ENCODE data around the gene ATF1. TPM values are rescaled to one million over a fixed set of nuclear protein-coding genes. Genes with fewer than 3 reads are reported as not detected.

ATF1 gene
- polyA plus RNA-seq, 6 donors from 2014 or later: 33.5 to 66.1 (median 45.2) TPM

DNA sequence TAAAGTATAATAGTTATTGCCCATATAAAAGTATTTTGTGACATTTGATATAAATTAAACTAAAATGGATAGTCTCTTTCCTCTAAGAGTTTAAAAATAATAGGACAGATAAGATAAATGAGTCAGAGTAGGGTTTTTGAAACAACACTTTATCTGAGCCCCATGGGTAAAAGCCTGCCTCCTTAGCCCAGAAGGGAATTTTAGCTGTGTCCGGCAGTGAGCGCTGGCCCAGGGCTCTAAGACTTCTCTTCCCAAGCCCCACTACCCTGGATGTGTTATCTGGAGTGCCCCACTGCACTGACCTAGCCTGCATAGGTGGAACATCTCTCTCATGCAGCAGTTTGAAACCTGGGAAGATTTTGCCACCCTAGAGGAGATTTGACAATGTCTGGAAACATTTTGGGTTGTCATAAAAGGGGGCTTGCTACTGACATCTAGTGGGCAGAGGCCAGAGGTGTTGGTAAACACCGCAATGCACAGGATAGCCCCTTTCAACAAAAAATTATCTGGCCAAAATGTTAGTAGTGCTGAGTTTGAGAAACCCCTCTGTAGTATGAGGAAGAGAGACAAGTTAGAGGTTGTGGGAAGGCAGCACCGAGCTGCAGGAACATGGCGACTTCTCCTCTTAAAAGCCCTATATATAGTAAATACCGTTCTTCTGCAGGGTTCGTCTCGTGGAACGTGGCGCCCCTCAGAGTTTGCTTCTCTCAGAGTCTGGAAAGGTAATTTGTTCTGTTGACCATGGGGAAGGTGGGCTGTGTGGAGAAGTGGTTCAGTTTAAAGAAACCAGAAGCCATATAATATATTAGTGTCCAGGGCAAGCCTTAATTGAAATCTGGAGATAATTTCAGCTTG, 29.3 kb upstream of the ATF1 start:
- Mint-ChIP-seq H3K27me3 (no peaks in the 10 kb centered on the region), H3K27ac (peak overlapping the region in 4 of 6 donors; percentile 30 to 53 (median 44)), H3K4me3 (peak overlapping the region in 2 of 8 donors; percentile 5), H3K9me3 (peaks cover 0 to 2% (median 0%) of the 10 kb centered on the region in 7 donors), H3K36me3 (peaks cover 45 to 53% of the 10 kb centered on the region in 2 donors), H3K4me1 (no peaks in the 10 kb centered on the region)
- ATAC-seq (ENCODE audit: low read depth in 2 of 2) (peak; percentile 42 to 49), DNase-seq (no peak)

DNA sequence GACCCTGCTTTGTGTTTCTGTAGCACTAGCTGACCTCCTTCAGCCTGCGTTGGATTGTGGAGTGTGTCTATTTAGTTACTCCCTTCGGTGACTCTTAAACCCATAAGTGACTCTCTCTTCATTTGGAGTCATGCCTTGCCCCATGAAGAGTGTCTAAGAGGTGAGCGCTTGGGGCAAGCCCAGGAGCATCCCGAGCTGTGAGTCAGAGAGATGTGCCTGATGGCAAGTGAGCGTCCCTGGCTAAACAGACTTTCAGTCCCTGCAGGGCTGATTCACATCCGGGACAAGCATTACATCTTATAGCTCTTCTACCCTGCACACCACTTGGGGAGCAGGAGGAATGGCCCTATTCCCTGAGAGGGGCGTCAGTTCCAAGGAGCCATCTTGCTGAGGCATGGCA, 24.3 kb upstream of the ATF1 start:
- H3K4me1 Mint-ChIP-seq: peaks cover 0 to 5% (median 3%) of the 10 kb centered on the region in 3 donors
- DNase-seq (no peak), ATAC-seq (ENCODE audit: low read depth in 2 of 2) (no peak)
- no peaks in the 10 kb centered on the region for H3K27me3 Mint-ChIP-seq
- H3K27ac Mint-ChIP-seq: peak overlapping the region in 3 of 6 donors; percentile 9 to 42 (median 14)
- no peak overlapping the region for H3K4me3 Mint-ChIP-seq
- H3K36me3 Mint-ChIP-seq: peaks cover 47 to 54% of the 10 kb centered on the region in 2 donors
- no peaks in the 10 kb centered on the region for H3K9me3 Mint-ChIP-seq

- peaks cover 0 to 5% (median 3%) of the 10 kb centered on the region in 3 donors for H3K4me1 Mint-ChIP-seq
- peak overlapping the region in 1 of 6 donors; percentile 18 for H3K27ac Mint-ChIP-seq
- H3K27me3 Mint-ChIP-seq: no peaks in the 10 kb centered on the region
- DNase-seq (no peak), ATAC-seq (ENCODE audit: low read depth in 2 of 2) (no peak)
- H3K4me3 Mint-ChIP-seq: no peak overlapping the region
- H3K9me3 Mint-ChIP-seq: no peaks in the 10 kb centered on the region
- peaks cover 42 to 47% of the 10 kb centered on the region in 2 donors for H3K36me3 Mint-ChIP-seq
These were observed 23.6 kb upstream of the ATF1 start for GRCh38 chr12:50740307-50740706.

DNA sequence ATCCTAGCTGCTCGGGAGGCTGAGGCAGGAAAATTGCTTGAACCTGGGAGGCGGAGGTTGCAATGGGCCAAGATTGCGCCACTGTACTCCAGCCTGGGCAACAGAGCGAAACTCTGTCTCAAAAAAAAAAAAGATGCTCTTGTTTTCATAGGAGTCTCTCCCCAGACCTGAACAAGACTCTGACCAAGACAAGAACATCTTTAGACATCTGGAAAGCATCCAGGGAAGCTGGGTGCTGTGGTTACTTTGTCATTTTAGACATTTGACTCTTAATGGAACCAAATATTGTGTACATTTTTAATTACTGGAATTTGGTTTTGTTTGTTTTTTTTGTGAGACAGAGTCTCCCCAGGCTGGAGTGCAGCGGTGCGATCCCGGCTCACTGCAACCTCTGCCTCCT, 21.1 kb upstream of the ATF1 start:
- H3K27ac Mint-ChIP-seq: no peak overlapping the region
- H3K9me3 Mint-ChIP-seq: no peaks in the 10 kb centered on the region
- ATAC-seq (ENCODE audit: low read depth in 2 of 2): no peak
- H3K36me3 Mint-ChIP-seq: peaks cover 44 to 51% of the 10 kb centered on the region in 2 donors
- H3K4me1 Mint-ChIP-seq: peaks cover 0 to 5% (median 3%) of the 10 kb centered on the region in 3 donors
- DNase-seq: no peak
- no peaks in the 10 kb centered on the region for H3K27me3 Mint-ChIP-seq
- no peak overlapping the region for H3K4me3 Mint-ChIP-seq

DNA sequence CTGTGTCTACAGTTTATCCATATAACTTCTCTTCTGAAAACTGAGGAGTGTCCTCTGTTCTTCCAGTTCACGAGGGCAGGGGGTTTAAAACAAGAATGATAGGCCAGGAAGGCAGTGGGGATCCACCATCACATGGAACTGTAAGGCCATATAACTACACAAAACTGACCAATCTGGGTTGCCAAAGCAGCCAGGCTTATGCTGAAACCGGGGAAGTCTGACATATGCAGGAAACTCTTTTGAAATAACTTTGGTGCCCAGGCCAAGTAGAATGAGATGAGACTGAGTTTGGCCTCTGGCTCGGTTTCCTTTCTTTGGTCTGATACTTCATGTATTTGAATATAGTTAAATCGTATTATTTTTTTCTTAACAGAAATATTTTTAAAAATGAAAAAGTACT, 18.0 kb upstream of the ATF1 start:
- Mint-ChIP-seq H3K27me3 (no peaks in the 10 kb centered on the region), H3K9me3 (no peaks in the 10 kb centered on the region), H3K36me3 (peaks cover 34 to 48% of the 10 kb centered on the region in 2 donors), H3K27ac (peak overlapping the region in 2 of 6 donors; percentile 4 to 83), H3K4me1 (peaks cover 0 to 2% (median 0%) of the 10 kb centered on the region in 3 donors), H3K4me3 (no peak overlapping the region)
- ATAC-seq (ENCODE audit: low read depth in 2 of 2) (no peak), DNase-seq (no peak)

DNA sequence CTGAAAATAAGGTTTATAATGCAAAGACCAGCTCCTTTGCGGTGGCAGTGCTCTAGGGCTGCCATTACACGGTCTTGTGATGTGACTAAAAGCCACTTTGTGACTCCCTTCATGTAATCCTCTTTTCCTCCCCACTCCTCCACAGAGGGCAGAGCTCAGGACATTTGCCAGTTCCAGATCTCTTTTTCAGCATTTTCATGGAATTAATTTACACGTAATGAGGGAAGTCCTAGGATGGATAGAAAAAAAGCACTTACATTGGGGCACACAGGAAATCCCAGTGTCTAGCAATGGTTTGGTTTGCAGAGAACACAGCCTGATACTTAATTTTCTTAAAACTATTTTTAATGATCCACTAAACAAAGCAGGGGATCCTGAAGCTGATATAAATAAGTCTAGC, 17.5 kb upstream of the ATF1 start:
- Mint-ChIP-seq H3K9me3 (no peaks in the 10 kb centered on the region), H3K36me3 (peaks cover 28 to 42% of the 10 kb centered on the region in 2 donors), H3K27me3 (no peaks in the 10 kb centered on the region), H3K4me1 (no peaks in the 10 kb centered on the region), H3K4me3 (no peak overlapping the region), H3K27ac (peak overlapping the region in 1 of 6 donors; percentile 65)
- DNase-seq (no peak), ATAC-seq (ENCODE audit: low read depth in 2 of 2) (no peak)

- Mint-ChIP-seq H3K36me3 (peaks cover 23 to 40% of the 10 kb centered on the region in 2 donors), H3K4me1 (no peaks in the 10 kb centered on the region), H3K9me3 (no peaks in the 10 kb centered on the region), H3K27me3 (no peaks in the 10 kb centered on the region), H3K27ac (peak overlapping the region in 2 of 6 donors; percentile 24 to 26), H3K4me3 (no peak overlapping the region)
- DNase-seq (no peak), ATAC-seq (ENCODE audit: low read depth in 2 of 2) (no peak)
These were observed 16.1 kb upstream of the ATF1 start for GRCh38 chr12:50747817-50748216.

DNA sequence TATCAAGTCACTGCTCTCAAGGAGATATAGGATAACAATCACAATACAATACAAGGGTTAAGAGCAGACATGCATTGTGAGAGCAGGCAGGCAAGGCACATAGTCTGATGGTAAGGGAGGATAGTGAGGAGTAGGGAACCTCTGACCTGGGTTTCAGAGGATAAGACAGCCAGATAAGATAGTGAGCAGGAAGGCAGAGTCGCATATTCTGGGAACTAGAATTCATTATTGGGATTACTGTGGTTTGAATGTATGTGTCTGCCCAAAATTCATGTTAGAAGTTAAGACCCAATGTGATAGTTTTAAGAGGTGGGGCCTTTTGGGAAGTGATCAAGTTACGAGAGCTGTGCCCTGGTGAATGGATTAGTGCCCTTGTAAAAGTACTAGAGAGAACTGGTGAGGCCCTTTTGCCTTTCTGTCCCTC, 14.4 kb upstream of the ATF1 start:
- H3K9me3 Mint-ChIP-seq: no peaks in the 10 kb centered on the region
- no peak overlapping the region for H3K4me3 Mint-ChIP-seq
- H3K27me3 Mint-ChIP-seq: no peaks in the 10 kb centered on the region
- DNase-seq: no peak
- H3K4me1 Mint-ChIP-seq: no peaks in the 10 kb centered on the region
- peaks cover 18 to 33% of the 10 kb centered on the region in 2 donors for H3K36me3 Mint-ChIP-seq
- H3K27ac Mint-ChIP-seq: peak overlapping the region in 3 of 6 donors; percentile 1 to 22 (median 8)
- no peak for ATAC-seq (ENCODE audit: low read depth in 2 of 2)

DNA sequence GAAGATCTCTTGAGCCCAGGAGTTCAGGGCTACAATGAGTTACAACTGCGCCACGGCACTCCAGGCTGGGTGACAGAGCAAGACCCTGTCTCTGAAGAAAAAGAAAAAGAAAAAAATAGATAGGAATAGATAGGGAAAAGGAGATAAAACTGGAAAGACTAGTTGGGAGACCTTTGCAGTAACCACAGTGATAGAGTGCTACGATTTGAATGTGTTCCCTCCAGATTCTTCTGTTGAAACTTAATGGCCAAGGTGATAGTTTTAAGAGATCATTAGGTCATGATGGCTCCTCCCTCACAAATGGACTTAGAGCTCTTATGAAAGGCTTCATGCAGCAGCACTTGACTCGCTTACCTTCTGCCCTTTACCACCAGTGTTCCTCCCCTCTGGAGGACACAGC, 13.5 kb upstream of the ATF1 start:
- H3K9me3 Mint-ChIP-seq: no peaks in the 10 kb centered on the region
- no peaks in the 10 kb centered on the region for H3K27me3 Mint-ChIP-seq

DNA sequence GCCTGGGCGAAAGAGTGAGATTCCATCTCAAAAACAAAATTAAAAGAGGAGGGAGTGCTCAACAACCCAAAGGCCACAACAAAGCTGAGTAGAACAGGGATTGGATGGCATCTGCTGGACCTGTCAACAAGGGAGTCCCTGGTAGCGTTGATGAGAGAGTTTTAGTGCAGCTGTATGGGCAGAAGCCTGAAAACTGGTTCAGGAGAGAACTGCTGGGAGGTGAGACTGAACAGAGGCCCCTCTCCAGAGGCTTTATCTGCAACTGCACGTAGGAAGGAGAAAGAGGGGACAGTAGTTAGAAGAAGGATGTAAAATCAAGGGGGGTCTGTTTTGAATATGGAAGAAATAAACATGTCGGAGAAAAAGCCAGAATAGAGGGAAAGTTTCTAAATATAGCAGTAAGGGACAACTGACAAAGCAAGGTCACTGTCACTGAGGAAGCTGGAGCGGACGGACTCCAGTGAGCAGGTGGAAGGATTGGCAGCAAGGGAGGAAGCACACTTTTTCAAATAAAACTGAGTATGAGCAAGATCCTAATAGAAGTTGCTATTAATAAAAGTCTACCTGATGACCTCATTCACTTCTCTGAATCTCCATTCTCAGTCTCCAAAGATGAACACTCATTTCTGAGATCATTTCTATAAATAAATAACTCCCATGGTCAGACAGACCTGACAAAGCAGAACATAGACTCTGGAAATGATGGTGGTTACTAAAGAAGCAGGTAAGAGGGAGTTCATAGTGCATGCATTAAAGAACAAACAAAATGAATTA, 11.8 kb upstream of the ATF1 start:
- no peak for DNase-seq
- Mint-ChIP-seq H3K27me3 (no peaks in the 10 kb centered on the region), H3K27ac (peak overlapping the region; percentile 12 to 92 (median 70)), H3K9me3 (no peaks in the 10 kb centered on the region), H3K36me3 (peaks cover 10 to 18% of the 10 kb centered on the region in 2 donors), H3K4me3 (peak overlapping the region in 1 of 8 donors; percentile 15), H3K4me1 (no peaks in the 10 kb centered on the region)
- no peak for ATAC-seq (ENCODE audit: low read depth in 2 of 2)

More for the DNA sequence above, 13.5 kb upstream of the ATF1 start:
- no peak overlapping the region for H3K4me3 Mint-ChIP-seq
- H3K36me3 Mint-ChIP-seq: peaks cover 16 to 30% of the 10 kb centered on the region in 2 donors
- peak overlapping the region in 5 of 6 donors; percentile 10 to 79 (median 60) for H3K27ac Mint-ChIP-seq
- no peak for DNase-seq
- no peak for ATAC-seq (ENCODE audit: low read depth in 2 of 2)
- no peaks in the 10 kb centered on the region for H3K4me1 Mint-ChIP-seq

DNA sequence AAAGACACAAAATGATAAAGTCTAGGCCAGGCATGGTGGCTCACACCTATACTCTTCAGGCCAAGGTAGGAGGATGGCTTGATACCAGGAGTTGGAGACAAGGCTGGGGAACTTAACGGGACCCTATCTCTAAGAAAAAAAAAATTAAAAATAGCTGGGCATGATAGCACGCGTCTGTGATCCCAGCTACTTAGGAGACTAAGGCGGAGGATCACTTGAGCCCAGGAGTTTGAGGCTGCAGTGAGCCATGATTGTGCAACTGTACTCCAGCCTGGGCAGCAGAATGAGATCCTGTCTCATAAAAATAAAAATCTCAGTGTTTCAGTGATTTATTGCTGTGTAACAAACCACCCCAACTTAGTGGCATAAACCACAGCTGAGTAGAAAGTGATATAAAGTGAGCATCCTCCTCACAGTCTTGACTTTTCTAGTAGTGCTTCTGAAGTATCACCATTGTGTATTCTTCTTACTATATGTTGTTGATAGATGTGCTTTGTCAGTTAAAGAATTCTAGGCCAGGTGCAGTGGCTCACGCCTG, 10.6 kb upstream of the ATF1 start:
- no peak for ATAC-seq (ENCODE audit: low read depth in 2 of 2)
- Mint-ChIP-seq H3K4me1 (no peaks in the 10 kb centered on the region), H3K27ac (peak overlapping the region in 3 of 6 donors; percentile 24 to 71 (median 54)), H3K27me3 (no peaks in the 10 kb centered on the region), H3K4me3 (no peak overlapping the region), H3K9me3 (no peaks in the 10 kb centered on the region), H3K36me3 (peaks cover 5 to 18% of the 10 kb centered on the region in 2 donors)
- DNase-seq: no peak

- DNase-seq: no peak
- peak; percentile 48 to 51 for ATAC-seq (ENCODE audit: low read depth in 2 of 2)
- H3K4me1 Mint-ChIP-seq: peaks cover 30 to 38% (median 36%) of the 10 kb centered on the region in 3 donors
- peak overlapping the region; percentile 90 to 99 (median 96) for H3K4me3 Mint-ChIP-seq
- no peaks in the 10 kb centered on the region for H3K36me3 Mint-ChIP-seq
- H3K27me3 Mint-ChIP-seq: no peaks in the 10 kb centered on the region
- peaks cover 0 to 3% (median 0%) of the 10 kb centered on the region in 7 donors for H3K9me3 Mint-ChIP-seq
- H3K27ac Mint-ChIP-seq: peak overlapping the region; percentile 98 to 99 (median 98)
These were observed 589 bp downstream of the ATF1 start for GRCh38 chr12:50764286-50765094.
